ENCODE results near the gene DNM3. TPM values are rescaled to one million over a fixed set of nuclear protein-coding genes. Genes with fewer than 3 reads are reported as not detected.

The DNM3 gene
- total and polyA plus RNA-seq, 10 of the 15 experiments (the other 5 are each of a cell fraction or from before 2014, with no cell fraction given): 0.03 to 1.5 (median 0.08) TPM; not detected in 3

DNA sequence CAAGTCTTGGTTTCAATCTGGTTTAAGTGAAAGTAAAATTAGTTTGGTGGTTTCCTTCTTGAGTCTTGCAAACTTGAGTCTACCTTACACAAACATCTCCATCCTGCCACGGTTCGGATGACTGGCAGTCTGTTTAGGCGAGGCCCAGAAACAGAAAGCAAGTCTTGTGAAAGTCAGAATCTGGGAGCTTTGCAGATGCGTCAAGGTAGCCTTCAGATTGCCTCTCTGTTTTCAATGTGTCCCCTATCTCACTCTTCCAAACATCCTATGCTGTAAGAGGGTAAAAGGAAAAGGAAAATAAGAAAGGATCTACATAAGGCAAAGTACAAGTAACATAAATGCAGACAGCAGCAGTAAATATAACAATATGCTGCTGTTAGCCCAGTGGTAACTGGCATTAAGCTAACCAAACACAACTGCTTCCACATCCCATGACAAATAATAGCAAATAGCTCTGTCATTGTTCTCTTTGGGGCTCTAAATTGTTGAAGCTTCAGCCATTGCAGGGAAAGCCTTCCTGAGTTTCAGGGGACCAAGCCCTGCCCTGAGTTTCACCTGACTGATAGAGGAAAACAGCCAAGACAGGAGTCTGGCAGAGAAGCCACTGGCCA, 552.9 kb downstream of the DNM3 start (continued):
- TF ChIP-seq, protein P1, sequence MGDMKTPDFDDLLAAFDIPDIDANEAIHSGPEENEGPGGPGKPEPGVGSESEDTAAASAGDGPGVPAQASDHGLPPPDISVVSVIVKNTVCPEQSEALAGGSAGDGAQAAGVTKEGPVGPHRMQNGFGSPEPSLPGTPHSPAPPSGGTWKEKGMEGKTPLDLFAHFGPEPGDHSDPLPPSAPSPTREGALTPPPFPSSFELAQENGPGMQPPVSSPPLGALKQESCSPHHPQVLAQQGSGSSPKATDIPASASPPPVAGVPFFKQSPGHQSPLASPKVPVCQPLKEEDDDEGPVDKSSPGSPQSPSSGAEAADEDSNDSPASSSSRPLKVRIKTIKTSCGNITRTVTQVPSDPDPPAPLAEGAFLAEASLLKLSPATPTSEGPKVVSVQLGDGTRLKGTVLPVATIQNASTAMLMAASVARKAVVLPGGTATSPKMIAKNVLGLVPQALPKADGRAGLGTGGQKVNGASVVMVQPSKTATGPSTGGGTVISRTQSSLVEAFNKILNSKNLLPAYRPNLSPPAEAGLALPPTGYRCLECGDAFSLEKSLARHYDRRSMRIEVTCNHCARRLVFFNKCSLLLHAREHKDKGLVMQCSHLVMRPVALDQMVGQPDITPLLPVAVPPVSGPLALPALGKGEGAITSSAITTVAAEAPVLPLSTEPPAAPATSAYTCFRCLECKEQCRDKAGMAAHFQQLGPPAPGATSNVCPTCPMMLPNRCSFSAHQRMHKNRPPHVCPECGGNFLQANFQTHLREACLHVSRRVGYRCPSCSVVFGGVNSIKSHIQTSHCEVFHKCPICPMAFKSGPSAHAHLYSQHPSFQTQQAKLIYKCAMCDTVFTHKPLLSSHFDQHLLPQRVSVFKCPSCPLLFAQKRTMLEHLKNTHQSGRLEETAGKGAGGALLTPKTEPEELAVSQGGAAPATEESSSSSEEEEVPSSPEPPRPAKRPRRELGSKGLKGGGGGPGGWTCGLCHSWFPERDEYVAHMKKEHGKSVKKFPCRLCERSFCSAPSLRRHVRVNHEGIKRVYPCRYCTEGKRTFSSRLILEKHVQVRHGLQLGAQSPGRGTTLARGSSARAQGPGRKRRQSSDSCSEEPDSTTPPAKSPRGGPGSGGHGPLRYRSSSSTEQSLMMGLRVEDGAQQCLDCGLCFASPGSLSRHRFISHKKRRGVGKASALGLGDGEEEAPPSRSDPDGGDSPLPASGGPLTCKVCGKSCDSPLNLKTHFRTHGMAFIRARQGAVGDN (IDR thresholded peaks at IDR 0.05): peak; percentile 44; the same call in 1 of the 2 replicates
- no peak for TF ChIP-seq ASH2L (IDR thresholded peaks at IDR 0.05; ENCODE audit: borderline replicate concordance, low read depth)
- TF ChIP-seq, protein P2, sequence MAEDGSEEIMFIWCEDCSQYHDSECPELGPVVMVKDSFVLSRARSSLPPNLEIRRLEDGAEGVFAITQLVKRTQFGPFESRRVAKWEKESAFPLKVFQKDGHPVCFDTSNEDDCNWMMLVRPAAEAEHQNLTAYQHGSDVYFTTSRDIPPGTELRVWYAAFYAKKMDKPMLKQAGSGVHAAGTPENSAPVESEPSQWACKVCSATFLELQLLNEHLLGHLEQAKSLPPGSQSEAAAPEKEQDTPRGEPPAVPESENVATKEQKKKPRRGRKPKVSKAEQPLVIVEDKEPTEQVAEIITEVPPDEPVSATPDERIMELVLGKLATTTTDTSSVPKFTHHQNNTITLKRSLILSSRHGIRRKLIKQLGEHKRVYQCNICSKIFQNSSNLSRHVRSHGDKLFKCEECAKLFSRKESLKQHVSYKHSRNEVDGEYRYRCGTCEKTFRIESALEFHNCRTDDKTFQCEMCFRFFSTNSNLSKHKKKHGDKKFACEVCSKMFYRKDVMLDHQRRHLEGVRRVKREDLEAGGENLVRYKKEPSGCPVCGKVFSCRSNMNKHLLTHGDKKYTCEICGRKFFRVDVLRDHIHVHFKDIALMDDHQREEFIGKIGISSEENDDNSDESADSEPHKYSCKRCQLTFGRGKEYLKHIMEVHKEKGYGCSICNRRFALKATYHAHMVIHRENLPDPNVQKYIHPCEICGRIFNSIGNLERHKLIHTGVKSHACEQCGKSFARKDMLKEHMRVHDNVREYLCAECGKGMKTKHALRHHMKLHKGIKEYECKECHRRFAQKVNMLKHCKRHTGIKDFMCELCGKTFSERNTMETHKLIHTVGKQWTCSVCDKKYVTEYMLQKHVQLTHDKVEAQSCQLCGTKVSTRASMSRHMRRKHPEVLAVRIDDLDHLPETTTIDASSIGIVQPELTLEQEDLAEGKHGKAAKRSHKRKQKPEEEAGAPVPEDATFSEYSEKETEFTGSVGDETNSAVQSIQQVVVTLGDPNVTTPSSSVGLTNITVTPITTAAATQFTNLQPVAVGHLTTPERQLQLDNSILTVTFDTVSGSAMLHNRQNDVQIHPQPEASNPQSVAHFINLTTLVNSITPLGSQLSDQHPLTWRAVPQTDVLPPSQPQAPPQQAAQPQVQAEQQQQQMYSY (CRISPR knock-in tag; IDR thresholded peaks at IDR 0.05): no peak
- TF ChIP-seq RBBP5 (conservative IDR thresholded peaks at IDR 0.05): no peak
- TF ChIP-seq SREBF1 (IDR thresholded peaks at IDR 0.05; ENCODE audit: low read length): no peak
- no peak for TF ChIP-seq ATF2 (IDR thresholded peaks at IDR 0.05; ENCODE audit: low read length)
- no peak for TF ChIP-seq CUX1 (IDR thresholded peaks at IDR 0.05; ENCODE audit: insufficient replicate concordance, low read depth, low read length)
- no peak for TF ChIP-seq NRF1 (conservative IDR thresholded peaks at IDR 0.05; ENCODE audit: low read depth, low read length)
- peak; percentile 24 for TF ChIP-seq BCL3 (IDR thresholded peaks at IDR 0.05; ENCODE audit: borderline replicate concordance, insufficient read depth, low read depth, low read length, poor library complexity, severe bottlenecking)
- no peak for TF ChIP-seq ZNF622 (IDR thresholded peaks at IDR 0.05)
- no peak for TF ChIP-seq ZNF217 (IDR thresholded peaks at IDR 0.05)
- TF ChIP-seq ZNF384 (IDR thresholded peaks at IDR 0.05; ENCODE audit: borderline replicate concordance, low read depth, low read length): no peak
- TF ChIP-seq IKZF2 (IDR thresholded peaks at IDR 0.05): peak; percentile 50 to 55; a peak in 3 of 4 replicates

Data from GM12878 (cell line).